Astrocyte of the spinal cord (primary cell): ENCODE data around the gene CCIN.

Experiments
- DNase-seq: peaks from one replicate; pipeline ENCODE4 v3.0.0; 2011; ENCODE audit warnings: low read depth, low spot score
- H3K4me3 ChIP-seq: 2 replicates; pipeline ENCODE4 v1.5.1; 2011; ENCODE audit warnings: low read depth, mild to moderate bottlenecking, low read length, moderate library complexity
- CTCF ChIP-seq: IDR thresholded peaks from 2 replicates; pipeline ENCODE4 v1.5.1; 2012; ENCODE audit warnings: low read depth, mild to moderate bottlenecking, low read length, inconsistent platforms
- in situ Hi-C: cut with HindIII; loops from 2 replicates; pipeline ENCODE4 v1.10.0; 2017; ENCODE audit warnings: low sequenced_read_pairs

Gene CCIN

GRCh38 chr9:36189976-36190375 lies 20.8 kb downstream of the CCIN start:
- in situ Hi-C loops = no loop called here
- TF ChIP-seq CTCF = no peak
- H3K4me3 ChIP-seq = peak overlapping the region; percentile 64
- no peak for DNase-seq

- TF ChIP-seq CTCF = peak; percentile 55
- in situ Hi-C loops = no loop called here
- peak within 1 kb of the TSS; percentile 64 for H3K4me3 ChIP-seq
- peak; percentile 98 for DNase-seq
Observed at GRCh38 chr9:36190388-36191289, 21.5 kb downstream of the CCIN start, which contains the start of gene CLTA. CLTA (plus strand) TSS chr9:36190921; CDS start chr9:36191057, 136 bp downstream.

GRCh38 chr9:36191290-36191645 lies 22.1 kb downstream of the CCIN start:
- in situ Hi-C loops = no loop called here
- no peak for DNase-seq
- no peak for TF ChIP-seq CTCF
- H3K4me3 ChIP-seq = peak overlapping the region; percentile 64

- TF ChIP-seq CTCF = no peak
- H3K4me3 ChIP-seq = peak overlapping the region; percentile 64
- no peak for DNase-seq
- in situ Hi-C loops = no loop called here
Observed at GRCh38 chr9:36191686-36192085, 22.5 kb downstream of the CCIN start.

- TF ChIP-seq CTCF = no peak
- in situ Hi-C loops = no loop called here
- peak overlapping the region; percentile 64 for H3K4me3 ChIP-seq
- no peak for DNase-seq
Observed at GRCh38 chr9:36192196-36192595, 23.0 kb downstream of the CCIN start.

GRCh38 chr9:36193023-36193422 lies 23.8 kb downstream of the CCIN start:
- peak overlapping the region; percentile 64 for H3K4me3 ChIP-seq

More at GRCh38 chr9:36193023-36193422, 23.8 kb downstream of the CCIN start:
- TF ChIP-seq CTCF = no peak
- in situ Hi-C loops = no loop called here
- DNase-seq = no peak
